ENCODE data around the gene ZNF33A.
"Not testable (repeated sequence)": the region's sequence is repeated elsewhere in the genome, so short reads cannot be mapped to it uniquely, and the experiment has no call there.

The ZNF33A gene

GRCh38 chr10:38038107-38038931 lies 27.8 kb downstream of the ZNF33A start:
- H3K4me3 ChIP-seq (ENCODE audit: low read length): peak overlapping the region; percentile 11; the same call in 1 of the 2 replicates
- DNase-seq (ENCODE audit: low read depth, low spot score): peak; percentile 11

GRCh38 chr10:38038932-38039245 lies 28.4 kb downstream of the ZNF33A start:
- no peak overlapping the region for H3K4me3 ChIP-seq (ENCODE audit: low read length)
- no peak for DNase-seq (ENCODE audit: low read depth, low spot score)

DNA sequence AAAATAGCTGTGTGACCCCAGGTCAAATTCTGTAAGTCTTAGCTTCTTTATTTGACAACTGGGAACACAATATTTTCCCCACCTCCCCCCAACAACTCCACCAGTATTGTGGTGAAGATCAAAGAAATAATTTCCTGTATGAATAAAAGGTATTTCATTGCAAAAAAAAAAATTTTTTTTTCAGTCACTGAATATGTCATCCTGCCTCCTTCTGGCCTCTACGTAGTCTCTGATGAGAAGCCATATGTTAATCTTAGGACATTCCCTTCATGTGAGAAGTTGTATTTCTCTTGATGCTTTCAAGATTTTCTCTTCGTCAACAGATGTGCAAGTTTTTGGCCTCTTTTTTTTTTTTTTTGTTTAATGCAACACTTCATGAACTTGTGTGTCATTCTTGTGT lies 33.0 kb downstream of the ZNF33A start:
- no peak overlapping the region for H3K4me3 ChIP-seq (ENCODE audit: low read length)
- peak; percentile 18 for DNase-seq (ENCODE audit: low read depth, low spot score)

- no peak for DNase-seq (ENCODE audit: low read depth, low spot score)
- no peak overlapping the region for H3K4me3 ChIP-seq (ENCODE audit: low read length)
Measured at GRCh38 chr10:38045129-38045528, 34.7 kb downstream of the ZNF33A start.

GRCh38 chr10:38047666-38048065 lies 37.2 kb downstream of the ZNF33A start:
- DNase-seq (ENCODE audit: low read depth, low spot score): no peak
- no peak overlapping the region for H3K4me3 ChIP-seq (ENCODE audit: low read length)

DNA sequence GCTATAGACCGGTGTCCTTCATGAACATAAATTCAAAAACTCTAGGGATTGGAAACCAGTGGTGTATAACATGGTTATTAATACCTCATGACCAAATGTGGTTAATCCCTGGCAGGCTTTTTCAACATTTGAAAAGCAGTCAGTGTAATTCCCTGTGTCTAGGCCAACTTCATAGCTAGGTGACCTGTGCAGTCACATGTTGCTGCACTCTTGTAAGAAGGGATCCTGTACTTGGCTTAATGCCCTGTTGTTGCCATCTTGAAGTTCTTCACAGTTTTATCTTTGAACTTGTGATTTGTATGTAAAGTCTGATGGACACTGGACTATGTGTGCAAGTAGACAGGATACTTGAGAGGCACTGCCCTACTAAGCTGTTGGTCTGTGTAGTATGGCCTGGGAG lies 39.7 kb downstream of the ZNF33A start:
- no peak overlapping the region for H3K4me3 ChIP-seq (ENCODE audit: low read length)
- no peak for DNase-seq (ENCODE audit: low read depth, low spot score)

DNA sequence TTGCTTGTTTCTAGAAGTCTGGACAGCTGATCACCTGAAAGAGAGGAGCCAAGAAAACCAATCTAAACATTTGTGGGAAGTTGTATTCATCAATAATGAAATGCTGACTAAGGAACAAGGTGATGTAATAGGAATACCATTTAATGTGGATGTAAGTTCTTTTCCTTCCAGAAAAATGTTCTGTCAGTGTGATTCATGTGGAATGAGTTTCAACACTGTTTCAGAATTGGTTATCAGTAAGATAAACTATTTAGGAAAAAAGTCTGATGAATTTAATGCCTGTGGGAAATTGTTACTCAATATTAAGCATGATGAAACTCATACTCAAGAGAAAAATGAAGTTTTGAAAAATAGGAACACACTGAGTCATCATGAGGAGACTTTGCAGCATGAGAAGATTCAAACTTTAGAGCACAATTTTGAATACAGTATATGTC lies 43.9 kb downstream of the ZNF33A start:
- no peak for DNase-seq (ENCODE audit: low read depth, low spot score)
- H3K4me3 ChIP-seq (ENCODE audit: low read length): no peak overlapping the region

DNA sequence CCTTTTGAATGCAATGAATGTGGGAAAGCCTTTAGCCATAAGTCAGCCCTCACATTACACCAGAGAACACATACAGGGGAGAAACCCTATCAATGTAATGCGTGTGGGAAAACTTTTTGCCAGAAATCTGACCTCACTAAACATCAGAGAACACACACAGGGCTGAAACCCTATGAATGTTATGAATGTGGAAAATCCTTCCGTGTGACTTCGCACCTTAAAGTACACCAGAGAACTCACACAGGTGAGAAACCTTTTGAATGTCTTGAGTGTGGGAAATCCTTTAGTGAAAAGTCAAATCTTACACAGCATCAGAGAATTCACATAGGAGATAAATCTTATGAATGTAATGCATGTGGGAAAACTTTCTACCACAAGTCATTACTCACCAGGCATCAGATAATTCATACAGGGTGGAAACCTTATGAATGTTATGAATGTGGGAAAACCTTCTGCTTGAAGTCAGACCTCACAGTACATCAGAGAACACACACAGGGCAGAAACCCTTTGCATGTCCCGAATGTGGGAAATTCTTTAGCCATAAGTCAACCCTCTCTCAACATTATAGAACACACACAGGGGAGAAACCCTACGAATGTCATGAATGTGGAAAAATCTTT lies 44.9 kb downstream of the ZNF33A start:
- DNase-seq (ENCODE audit: low read depth, low spot score); H3K4me3 ChIP-seq (ENCODE audit: low read length): not testable (repeated sequence)

DNA sequence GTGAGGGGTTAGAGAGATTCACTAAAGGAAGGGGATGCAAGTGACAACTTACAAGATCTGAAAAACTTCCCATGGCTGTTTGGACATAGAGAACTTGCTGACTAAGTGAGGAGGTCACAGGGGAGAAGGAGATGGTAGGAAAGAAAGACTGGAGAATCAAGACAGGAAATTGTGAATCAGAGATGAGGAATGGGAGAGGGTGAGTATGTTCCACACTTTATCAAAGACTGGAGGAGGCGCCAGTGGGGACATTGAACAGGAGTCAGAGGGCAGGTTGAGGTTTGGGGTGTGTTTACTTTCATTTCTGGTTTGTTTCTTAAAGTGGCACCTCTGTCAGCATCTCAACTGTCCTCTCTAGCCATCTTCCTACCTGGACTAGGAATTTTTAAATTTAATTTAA lies 59.2 kb downstream of the ZNF33A start:
- not testable (repeated sequence) for H3K4me3 ChIP-seq (ENCODE audit: low read length); DNase-seq (ENCODE audit: low read depth, low spot score)

- no peak overlapping the region for H3K4me3 ChIP-seq (ENCODE audit: low read length)
- DNase-seq (ENCODE audit: low read depth, low spot score): no peak
Measured at GRCh38 chr10:38070501-38070900, 60.0 kb downstream of the ZNF33A start.

DNA sequence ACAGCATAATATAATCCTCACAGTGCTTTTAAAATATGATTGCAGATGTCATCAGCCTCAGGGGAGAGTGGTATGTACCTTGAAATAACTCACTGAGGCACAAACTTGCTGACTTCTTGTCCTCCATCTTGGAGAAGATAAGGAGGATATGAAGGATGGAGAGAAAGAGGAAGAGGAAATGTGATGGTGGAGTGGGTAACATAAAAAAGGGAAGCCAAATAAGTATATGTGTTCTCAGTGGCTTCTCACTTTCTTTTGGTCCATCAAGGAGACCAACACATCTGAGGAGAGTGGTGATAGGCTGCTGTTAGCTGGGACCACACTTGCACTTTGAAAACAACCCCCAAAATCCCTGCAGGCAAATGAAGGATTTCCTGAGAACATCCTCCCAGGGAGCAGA lies 62.1 kb downstream of the ZNF33A start:
- H3K4me3 ChIP-seq (ENCODE audit: low read length): no peak overlapping the region
- DNase-seq (ENCODE audit: low read depth, low spot score): no peak

- DNase-seq (ENCODE audit: low read depth, low spot score): no peak
- H3K4me3 ChIP-seq (ENCODE audit: low read length): no peak overlapping the region
Measured at GRCh38 chr10:38076687-38077086, 66.2 kb downstream of the ZNF33A start.

DNA sequence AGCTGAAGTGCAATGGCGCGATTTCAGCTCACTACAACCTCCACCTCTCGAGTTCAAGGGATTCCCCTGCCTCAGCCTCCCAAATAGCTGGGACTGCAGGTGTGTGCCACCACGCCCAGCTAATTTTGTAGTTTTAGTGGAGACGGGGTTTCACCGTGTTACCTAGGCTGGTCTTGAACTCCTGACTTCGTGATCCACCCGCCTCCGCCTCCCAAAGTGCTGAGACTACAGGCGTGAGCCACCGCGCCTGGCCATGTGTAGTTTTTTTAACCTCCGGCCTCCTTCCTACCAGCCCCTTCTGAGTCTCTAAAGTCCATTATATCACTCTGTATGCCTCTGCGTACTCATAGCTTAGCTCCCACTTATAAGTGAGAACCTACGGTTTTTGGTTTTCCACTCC lies 82.8 kb downstream of the ZNF33A start:
- not testable (repeated sequence) for DNase-seq (ENCODE audit: low read depth, low spot score); H3K4me3 ChIP-seq (ENCODE audit: low read length)

DNA sequence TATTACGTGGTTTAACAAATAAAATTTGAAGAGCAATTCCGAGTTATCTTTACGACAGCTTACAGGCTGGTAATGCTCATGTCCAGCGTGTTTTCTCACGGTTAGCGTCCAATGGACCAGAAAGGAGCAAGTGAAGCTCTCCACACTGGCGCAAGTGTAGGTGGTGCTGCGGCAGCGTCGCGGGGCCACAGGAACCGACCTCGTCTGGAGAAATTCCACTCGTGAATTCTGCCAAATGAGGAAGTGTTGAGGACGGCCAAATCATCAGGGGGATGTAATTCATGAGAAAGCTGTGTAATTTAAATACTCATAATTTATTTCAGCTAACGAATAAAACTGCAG lies 83.3 kb downstream of the ZNF33A start:
- peak overlapping the region; percentile 83 for H3K4me3 ChIP-seq (ENCODE audit: low read length)
- peak; percentile 9 for DNase-seq (ENCODE audit: low read depth, low spot score)

GRCh38 chr10:38094158-38094926 lies 83.9 kb downstream of the ZNF33A start, which contains the start of gene ZNF37A:
Gene ZNF37A, plus strand, starts transcription at chr10:38094337. Its CDS starts 2,281 bp downstream, at chr10:38096618.
- H3K4me3 ChIP-seq (ENCODE audit: low read length): peak within 1 kb of the TSS; percentile 83
- DNase-seq (ENCODE audit: low read depth, low spot score): peak; percentile 94

DNA sequence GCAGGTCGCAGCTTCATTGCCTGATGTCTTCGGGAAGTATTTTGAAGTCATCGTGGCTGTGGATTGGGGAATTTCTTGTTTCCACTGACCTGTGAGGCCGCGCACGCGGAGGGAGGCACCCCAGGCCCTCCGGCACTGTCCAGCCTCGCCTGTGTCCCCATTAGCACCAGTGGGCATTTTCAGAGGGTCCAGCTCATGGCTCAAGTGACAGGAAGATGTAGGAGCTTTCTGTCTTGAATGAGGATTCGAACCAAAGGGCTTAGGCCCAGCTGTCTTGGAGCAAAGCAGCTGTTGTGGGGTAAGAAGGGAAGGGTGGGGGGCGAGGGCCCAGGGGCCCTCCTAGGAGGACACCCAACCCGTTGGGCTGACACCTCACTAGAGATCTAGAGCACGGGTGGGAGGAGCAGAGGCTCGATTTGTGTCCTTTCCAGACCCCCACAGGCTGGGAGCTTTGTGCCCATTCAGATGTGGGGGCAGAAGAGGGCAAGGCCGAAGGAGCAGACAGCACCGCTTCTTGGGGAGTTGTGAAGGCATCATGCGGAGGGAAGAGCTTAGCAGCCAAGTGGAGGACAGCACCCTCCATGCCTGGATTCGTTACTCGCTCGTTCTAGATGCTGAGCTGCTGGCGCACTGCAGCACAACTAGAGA lies 84.6 kb downstream of the ZNF33A start:
- H3K4me3 ChIP-seq (ENCODE audit: low read length): peak overlapping the region; percentile 83
- no peak for DNase-seq (ENCODE audit: low read depth, low spot score)

- DNase-seq (ENCODE audit: low read depth, low spot score): no peak
- no peak overlapping the region for H3K4me3 ChIP-seq (ENCODE audit: low read length)
Measured at GRCh38 chr10:38102880-38103279, 92.4 kb downstream of the ZNF33A start.

- no peak overlapping the region for H3K4me3 ChIP-seq (ENCODE audit: low read length)
- DNase-seq (ENCODE audit: low read depth, low spot score): no peak
Measured at GRCh38 chr10:38103756-38104155, 93.3 kb downstream of the ZNF33A start.

DNA sequence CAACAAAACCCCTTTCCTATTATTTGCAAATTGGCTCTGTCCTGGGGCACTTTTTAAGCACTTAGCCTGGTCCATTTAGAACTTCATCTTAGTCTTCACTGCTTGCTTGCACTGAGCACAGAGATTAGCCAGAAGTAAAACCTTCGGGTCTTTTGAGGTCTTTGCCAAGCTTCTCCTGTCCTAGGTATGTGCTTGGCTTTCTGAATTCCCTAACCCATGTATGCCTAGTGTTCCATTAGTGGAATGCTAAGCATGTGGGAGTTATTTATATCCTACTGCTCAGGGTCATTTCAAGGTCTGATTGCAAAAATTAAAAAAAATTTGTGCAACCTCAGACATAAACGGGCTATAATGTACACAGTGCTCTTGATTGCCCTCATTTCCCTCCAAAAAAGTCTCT lies 101.7 kb downstream of the ZNF33A start:
- no peak for DNase-seq (ENCODE audit: low read depth, low spot score)
- no peak overlapping the region for H3K4me3 ChIP-seq (ENCODE audit: low read length)

All from Jurkat, Clone E6-1 (cell line).